ENCODE measurements around the gene TMEM266. TPM values are rescaled to one million over a fixed set of nuclear protein-coding genes. Genes with fewer than 3 reads are reported as not detected.
A peak's percentile ranks its signal among the peaks of the same experiment; 100 is the strongest.

The TMEM266 gene
- total and polyA plus RNA-seq, 3 donors from 2014 or later: 4.2 to 12.4 (median 6.0) TPM

GRCh38 chr15:76134537-76134936, 74.8 kb downstream of the TMEM266 start:
- Histone ChIP-seq H3K27me3 (no peaks in the 10 kb centered on the region), H3K27ac (no peak overlapping the region), H3K36me3 (ENCODE audit: low read depth, missing control alignments) (no peaks in the 10 kb centered on the region), H3K4me3 (no peak overlapping the region), H3K9me3 (no peaks in the 10 kb centered on the region), H3K4me1 (no peaks in the 10 kb centered on the region)
- intact Hi-C loops (cut with DNase I; ENCODE audit: low total_unique reads): no loop called here
- TF ChIP-seq CTCF (IDR thresholded peaks at IDR 0.05) (no peak), POLR2A (IDR thresholded peaks at IDR 0.05) (no peak)
- 91 to 96% methylated on average over 1 of the region's 1 CpG for WGBS, 2 donors
- no peak for DNase-seq

- TF ChIP-seq POLR2A (IDR thresholded peaks at IDR 0.05) (no peak), CTCF (IDR thresholded peaks at IDR 0.05) (no peak)
- no peaks in the 10 kb centered on the region for H3K4me1 ChIP-seq
- H3K9me3 ChIP-seq: no peaks in the 10 kb centered on the region
- DNase-seq: no peak
- no peak overlapping the region for H3K4me3 ChIP-seq
- H3K27ac ChIP-seq: no peak overlapping the region
- H3K27me3 ChIP-seq: no peaks in the 10 kb centered on the region
- 86 to 87% methylated on average over 2 of the region's 2 CpGs for WGBS, 2 donors
- intact Hi-C loops (cut with DNase I; ENCODE audit: low total_unique reads): no loop called here
- H3K36me3 ChIP-seq (ENCODE audit: low read depth, missing control alignments): no peaks in the 10 kb centered on the region
These were observed 75.7 kb downstream of the TMEM266 start for GRCh38 chr15:76135516-76135915.

GRCh38 chr15:76138436-76138835, 78.7 kb downstream of the TMEM266 start:
- Histone ChIP-seq H3K4me3 (no peak overlapping the region), H3K27ac (no peak overlapping the region), H3K36me3 (ENCODE audit: low read depth, missing control alignments) (no peaks in the 10 kb centered on the region), H3K9me3 (no peaks in the 10 kb centered on the region), H3K27me3 (no peaks in the 10 kb centered on the region), H3K4me1 (no peaks in the 10 kb centered on the region)
- intact Hi-C loops (cut with DNase I; ENCODE audit: low total_unique reads): no loop called here
- TF ChIP-seq CTCF (IDR thresholded peaks at IDR 0.05) (no peak), POLR2A (IDR thresholded peaks at IDR 0.05) (no peak)
- no peak for DNase-seq
- WGBS, 2 donors: 84 to 90% methylated on average over 5 of the region's 5 CpGs

GRCh38 chr15:76139368-76140073, 79.7 kb downstream of the TMEM266 start:
- no peaks in the 10 kb centered on the region for H3K9me3 ChIP-seq
- no peaks in the 10 kb centered on the region for H3K27me3 ChIP-seq
- DNase-seq: peak; percentile 86
- 23 to 28% methylated on average over 12 to 16 of the region's 16 CpGs for WGBS, 2 donors
- no peak overlapping the region for H3K4me3 ChIP-seq
- intact Hi-C loops (cut with DNase I; ENCODE audit: low total_unique reads): no loop called here
- H3K36me3 ChIP-seq (ENCODE audit: low read depth, missing control alignments): no peaks in the 10 kb centered on the region
- no peak overlapping the region for H3K27ac ChIP-seq
- TF ChIP-seq CTCF (IDR thresholded peaks at IDR 0.05): peak; percentile 72 to 93 (median 84)
- no peak for TF ChIP-seq POLR2A (IDR thresholded peaks at IDR 0.05)
- no peaks in the 10 kb centered on the region for H3K4me1 ChIP-seq

GRCh38 chr15:76140074-76140464, 80.3 kb downstream of the TMEM266 start:
- no peaks in the 10 kb centered on the region for H3K9me3 ChIP-seq
- H3K4me3 ChIP-seq: no peak overlapping the region
- WGBS, 2 donors: 18 to 24% methylated on average over 14 of the region's 14 CpGs

More at GRCh38 chr15:76140074-76140464, 80.3 kb downstream of the TMEM266 start:
- no peaks in the 10 kb centered on the region for H3K36me3 ChIP-seq (ENCODE audit: low read depth, missing control alignments)
- H3K27ac ChIP-seq: no peak overlapping the region
- no peak for DNase-seq
- TF ChIP-seq CTCF (IDR thresholded peaks at IDR 0.05) (no peak), POLR2A (IDR thresholded peaks at IDR 0.05) (no peak)
- intact Hi-C loops (cut with DNase I; ENCODE audit: low total_unique reads): no loop called here
- no peaks in the 10 kb centered on the region for H3K27me3 ChIP-seq
- H3K4me1 ChIP-seq: no peaks in the 10 kb centered on the region

Data from testis (tissue), 3 donors.